ENCODE measurements around the gene SNRNP40.

GRCh38 chr1:31295874-31296485 lies 608 bp downstream of the SNRNP40 start:
- TF ChIP-seq CTCF (IDR thresholded peaks at IDR 0.05) (no peak), POLR2A (IDR thresholded peaks at IDR 0.05) (no peak)
